Lung (tissue), 12 donors: ENCODE results near the gene FAM217A. TPM values are rescaled to one million over a fixed set of nuclear protein-coding genes. Genes with fewer than 3 reads are reported as not detected.

Experiments used
- ATAC-seq: fragments of 200-7000 bp; cut with Tn5 transposase; one replicate; pipeline ENCODE4 v1.9.1; 2020; ENCODE audit warnings: moderate number of reproducible peaks; ENCODE audit not compliant: insufficient read depth, low FRiP score
- DNase-seq, 3 donors: peaks; one replicate each; pipeline ENCODE4 v3.0.0-alpha.2; 2013 to 2017
- H3K27ac ChIP-seq, 2 donors: one replicate each; pipeline ENCODE4 v1.5.1; 2013; ENCODE audit warnings: mild to moderate bottlenecking in 2 of 2, moderate library complexity in 2 of 2, control low read depth in 1 of 2, inconsistent platforms in 1 of 2, low read depth in 1 of 2, low read length in 1 of 2
- H3K27me3 ChIP-seq, 3 donors: one replicate each; pipeline ENCODE4 v1.5.1; 2013; ENCODE audit warnings: low read length in 2 of 3; ENCODE audit not compliant: control insufficient read depth in 3 of 3, insufficient read depth in 3 of 3
- H3K36me3 ChIP-seq, 4 donors: one replicate each; pipeline ENCODE4 v1.5.1; 2013; ENCODE audit warnings: low read length in 4 of 4, mild to moderate bottlenecking in 1 of 4, moderate library complexity in 1 of 4; ENCODE audit not compliant: control insufficient read depth in 4 of 4, insufficient read depth in 4 of 4
- H3K4me1 ChIP-seq, 5 donors: one replicate each; pipeline ENCODE4 v1.5.1; 2013; ENCODE audit warnings: low read length in 5 of 5, mild to moderate bottlenecking in 2 of 5, moderate library complexity in 1 of 5; ENCODE audit not compliant: control insufficient read depth in 5 of 5, insufficient read depth in 5 of 5
- H3K4me3 ChIP-seq: one replicate; pipeline ENCODE4 v1.5.1; 2013; ENCODE audit warnings: mild to moderate bottlenecking, control low read depth, moderate library complexity
- H3K9ac ChIP-seq, 2 donors: one replicate each; pipeline ENCODE4 v1.5.1; 2013; ENCODE audit warnings: low read length in 2 of 2, control low read depth in 1 of 2; ENCODE audit not compliant: insufficient read depth in 1 of 2
- H3K9me3 ChIP-seq, 4 donors: one replicate each; pipeline ENCODE4 v1.5.1; 2013; ENCODE audit warnings: low read length in 3 of 4, mild to moderate bottlenecking in 1 of 4, moderate library complexity in 1 of 4; ENCODE audit not compliant: control insufficient read depth in 4 of 4, insufficient read depth in 3 of 4
- WGBS, 2 donors: extraction: QIAGEN DNeasy Blood & Tissue Kit; methylation state at CpG; one replicate each; pipeline ENCODE4 v1.1.7; 2013; 5-methylcytosine and 5-hydroxymethylcytosine counted together
- polyA plus RNA-seq, 2 donors: library from polyadenylated mRNA; stranded (reverse); fragments of 200-250 nt; gene quantifications; one replicate each; pipeline ENCODE4 v1.2.1, GENCODE V29; 2013
- total RNA-seq, 2 donors: library from RNA; depleted of rRNA in 1 of 2; stranded (reverse); fragments of >200 nt in 1 of 2; gene quantifications; one replicate each; pipeline ENCODE4 v1.2.1, GENCODE V29; 2014 to 2021
- TF ChIP-seq, protein P1 (sequence below): IDR thresholded peaks from 2 replicates; pipeline ENCODE4 v1.5.1; 2012; ENCODE audit warnings: mild to moderate bottlenecking; ENCODE audit errors: control extremely low read depth, extremely low read depth
- donor health status: control.
- donor health status: control.
- donor health status: Bipolar disorder and iron deficiency.
- donor health status: healthy.
- donor health status: DM: yes; HTN: yes; CAD: no.

The FAM217A gene
- total and polyA plus RNA-seq, 4 donors: not detected

DNA sequence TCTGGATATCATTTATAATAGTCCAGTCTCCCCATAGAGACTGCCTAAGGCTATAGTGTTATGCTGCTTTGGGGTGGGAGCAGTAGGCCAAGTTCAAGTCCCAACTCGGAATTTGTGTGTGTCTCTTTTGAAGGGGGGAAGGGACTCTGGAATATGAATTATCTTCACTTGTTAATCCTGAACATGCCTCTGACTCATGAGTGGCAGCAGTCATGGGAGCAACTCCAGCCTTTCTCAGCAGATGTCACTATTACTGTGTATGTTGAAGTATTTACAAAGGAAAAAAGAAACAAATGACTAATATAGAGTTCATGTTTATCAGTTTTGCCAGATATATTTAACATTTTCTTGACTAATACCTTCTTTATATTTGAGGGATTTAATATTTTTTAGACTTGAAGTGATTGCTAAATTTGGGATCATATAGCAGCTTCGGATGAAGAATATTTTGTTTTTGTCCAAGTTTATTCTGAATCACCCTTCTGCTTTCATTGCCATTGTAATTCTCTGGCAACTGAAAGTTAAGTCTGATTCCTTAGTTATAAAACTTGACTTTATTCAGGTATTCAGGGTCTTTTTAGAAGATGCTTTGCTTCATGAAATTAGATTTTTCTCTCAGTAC is 23.4 kb downstream of the FAM217A start:
- Histone ChIP-seq H3K36me3 (peaks cover 22 to 54% (median 31%) of the 10 kb centered on the region in 4 donors), H3K27ac (no peak overlapping the region), H3K4me3 (no peak overlapping the region), H3K4me1 (peaks cover 0 to 5% (median 0%) of the 10 kb centered on the region in 5 donors), H3K27me3 (no peaks in the 10 kb centered on the region), H3K9ac (no peak overlapping the region), H3K9me3 (no peaks in the 10 kb centered on the region)
- TF ChIP-seq, protein P1, sequence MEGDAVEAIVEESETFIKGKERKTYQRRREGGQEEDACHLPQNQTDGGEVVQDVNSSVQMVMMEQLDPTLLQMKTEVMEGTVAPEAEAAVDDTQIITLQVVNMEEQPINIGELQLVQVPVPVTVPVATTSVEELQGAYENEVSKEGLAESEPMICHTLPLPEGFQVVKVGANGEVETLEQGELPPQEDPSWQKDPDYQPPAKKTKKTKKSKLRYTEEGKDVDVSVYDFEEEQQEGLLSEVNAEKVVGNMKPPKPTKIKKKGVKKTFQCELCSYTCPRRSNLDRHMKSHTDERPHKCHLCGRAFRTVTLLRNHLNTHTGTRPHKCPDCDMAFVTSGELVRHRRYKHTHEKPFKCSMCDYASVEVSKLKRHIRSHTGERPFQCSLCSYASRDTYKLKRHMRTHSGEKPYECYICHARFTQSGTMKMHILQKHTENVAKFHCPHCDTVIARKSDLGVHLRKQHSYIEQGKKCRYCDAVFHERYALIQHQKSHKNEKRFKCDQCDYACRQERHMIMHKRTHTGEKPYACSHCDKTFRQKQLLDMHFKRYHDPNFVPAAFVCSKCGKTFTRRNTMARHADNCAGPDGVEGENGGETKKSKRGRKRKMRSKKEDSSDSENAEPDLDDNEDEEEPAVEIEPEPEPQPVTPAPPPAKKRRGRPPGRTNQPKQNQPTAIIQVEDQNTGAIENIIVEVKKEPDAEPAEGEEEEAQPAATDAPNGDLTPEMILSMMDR: no peak
- peak in 2 of 3 donors; percentile 22 to 39 for DNase-seq
- ATAC-seq: no peak
- 65 to 76% methylated on average over 2 of the region's 2 CpGs for WGBS, 2 donors

DNA sequence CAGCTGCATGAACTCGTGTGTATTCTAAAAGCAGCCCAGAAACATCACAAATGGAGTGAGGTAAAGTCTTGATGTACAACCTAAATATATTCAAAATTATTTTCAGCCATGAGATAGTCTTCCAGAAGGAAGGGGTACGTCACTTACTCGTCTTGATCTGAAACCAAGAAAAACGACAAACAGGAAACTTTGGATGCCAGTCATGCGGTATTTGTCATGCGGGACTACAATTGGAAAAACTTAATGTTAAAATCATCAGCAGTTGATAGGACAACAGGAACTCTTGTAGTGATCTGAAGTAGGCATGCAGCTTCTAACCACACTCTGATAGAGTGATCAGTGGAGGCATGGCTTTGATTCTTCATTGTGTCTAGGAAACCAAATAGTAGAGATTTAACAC is 29.7 kb downstream of the FAM217A start:
- Histone ChIP-seq H3K9ac (no peak overlapping the region), H3K4me3 (no peak overlapping the region), H3K9me3 (no peaks in the 10 kb centered on the region), H3K4me1 (no peaks in the 10 kb centered on the region), H3K27ac (no peak overlapping the region), H3K36me3 (peaks cover 18 to 52% (median 21%) of the 10 kb centered on the region in 4 donors), H3K27me3 (no peaks in the 10 kb centered on the region)
- ATAC-seq (no peak), DNase-seq (no peak)
- 91 to 92% methylated on average over 6 of the region's 6 CpGs for WGBS, 2 donors
- TF ChIP-seq, protein P1: no peak

DNA sequence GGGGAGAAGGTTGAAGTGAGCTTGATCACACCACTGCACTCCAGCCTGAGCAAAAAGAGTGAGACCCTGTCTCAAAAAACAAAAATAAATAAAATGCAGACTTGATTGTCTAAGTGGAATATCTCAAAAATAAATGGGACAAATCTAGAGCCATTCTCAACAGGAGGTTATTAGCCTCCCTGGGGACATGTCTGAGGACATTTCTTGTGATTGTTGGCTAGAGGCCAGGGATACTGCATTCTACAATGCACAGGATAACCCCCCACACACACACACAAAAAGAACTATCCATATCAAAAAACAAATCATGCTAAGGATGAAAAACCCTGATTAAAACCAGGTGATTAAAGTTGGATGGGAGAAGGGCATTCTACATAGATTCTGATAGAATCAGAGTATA is 37.5 kb downstream of the FAM217A start:
- no peaks in the 10 kb centered on the region for H3K27me3 ChIP-seq
- TF ChIP-seq, protein P1: no peak
- H3K4me3 ChIP-seq: no peak overlapping the region
- H3K9me3 ChIP-seq: no peaks in the 10 kb centered on the region
- peaks cover 0 to 5% (median 0%) of the 10 kb centered on the region in 5 donors for H3K4me1 ChIP-seq
- peaks cover 27 to 49% (median 43%) of the 10 kb centered on the region in 4 donors for H3K36me3 ChIP-seq
- DNase-seq (no peak), ATAC-seq (no peak)
- H3K27ac ChIP-seq: no peak overlapping the region
- H3K9ac ChIP-seq: no peak overlapping the region

DNA sequence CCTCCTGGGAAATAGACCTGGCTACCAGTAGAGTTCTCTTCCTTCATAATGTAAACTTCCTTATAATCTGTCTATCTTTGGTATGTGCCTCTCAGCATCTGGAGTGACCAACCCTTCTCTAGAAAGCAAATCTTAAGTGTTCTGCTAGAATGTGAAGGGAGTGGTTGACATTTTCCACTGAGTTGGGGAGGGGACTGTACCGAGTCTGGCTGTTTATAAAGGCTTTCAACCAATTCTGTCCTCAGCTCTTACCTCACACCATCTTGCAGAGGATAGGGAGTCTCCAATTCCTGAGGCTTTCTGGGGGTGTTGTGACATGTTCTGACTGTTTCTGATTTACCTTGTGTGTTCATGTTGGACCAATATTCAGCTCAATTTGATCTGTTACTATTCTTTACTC is 39.6 kb downstream of the FAM217A start:
- 31 to 80% methylated on average over 1 of the region's 1 CpG for WGBS, 2 donors
- H3K4me1 ChIP-seq: peaks cover 0 to 5% (median 0%) of the 10 kb centered on the region in 5 donors
- H3K9me3 ChIP-seq: no peaks in the 10 kb centered on the region
- TF ChIP-seq, protein P1: no peak
- no peak overlapping the region for H3K27ac ChIP-seq
- DNase-seq (peak in 1 of 3 donors; percentile 9), ATAC-seq (peak; percentile 72)
- no peaks in the 10 kb centered on the region for H3K27me3 ChIP-seq
- peaks cover 24 to 46% (median 42%) of the 10 kb centered on the region in 4 donors for H3K36me3 ChIP-seq
- H3K4me3 ChIP-seq: no peak overlapping the region
- H3K9ac ChIP-seq: no peak overlapping the region
